DMS114 treated with DMSO at 0.1 percent for 48 hours (cell line): ENCODE data around the gene SREK1.

Experiments
- DNase-seq: peaks from one replicate; lab custom pipeline; 2025; ENCODE audit not compliant: unreplicated experiment; lab: John Stamatoyannopoulos, UW

The SREK1 gene

GRCh38 chr5:66164044-66164790, 20.1 kb downstream of the SREK1 start:
- no peak for DNase-seq

- DNase-seq: no peak
Observed at GRCh38 chr5:66168226-66168625, 24.1 kb downstream of the SREK1 start.

DNA sequence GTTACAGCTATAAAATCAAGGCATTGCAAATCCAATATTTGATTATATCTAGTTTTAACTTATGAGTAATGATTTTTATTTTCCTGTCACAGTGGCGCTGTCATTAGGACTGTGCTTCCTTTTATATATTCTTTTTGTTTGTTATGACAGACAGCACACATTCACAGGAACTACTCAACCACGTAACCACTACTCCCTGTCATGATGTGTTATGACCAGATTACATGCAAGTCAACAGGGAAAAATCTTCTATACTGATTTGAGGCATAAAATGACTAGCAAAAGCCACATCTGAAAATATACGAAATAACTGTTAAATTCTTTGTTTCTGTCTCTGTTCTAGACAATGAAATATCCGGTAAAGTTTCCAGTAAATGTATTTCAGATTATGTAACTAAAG, 25.4 kb downstream of the SREK1 start:
- no peak for DNase-seq

DNA sequence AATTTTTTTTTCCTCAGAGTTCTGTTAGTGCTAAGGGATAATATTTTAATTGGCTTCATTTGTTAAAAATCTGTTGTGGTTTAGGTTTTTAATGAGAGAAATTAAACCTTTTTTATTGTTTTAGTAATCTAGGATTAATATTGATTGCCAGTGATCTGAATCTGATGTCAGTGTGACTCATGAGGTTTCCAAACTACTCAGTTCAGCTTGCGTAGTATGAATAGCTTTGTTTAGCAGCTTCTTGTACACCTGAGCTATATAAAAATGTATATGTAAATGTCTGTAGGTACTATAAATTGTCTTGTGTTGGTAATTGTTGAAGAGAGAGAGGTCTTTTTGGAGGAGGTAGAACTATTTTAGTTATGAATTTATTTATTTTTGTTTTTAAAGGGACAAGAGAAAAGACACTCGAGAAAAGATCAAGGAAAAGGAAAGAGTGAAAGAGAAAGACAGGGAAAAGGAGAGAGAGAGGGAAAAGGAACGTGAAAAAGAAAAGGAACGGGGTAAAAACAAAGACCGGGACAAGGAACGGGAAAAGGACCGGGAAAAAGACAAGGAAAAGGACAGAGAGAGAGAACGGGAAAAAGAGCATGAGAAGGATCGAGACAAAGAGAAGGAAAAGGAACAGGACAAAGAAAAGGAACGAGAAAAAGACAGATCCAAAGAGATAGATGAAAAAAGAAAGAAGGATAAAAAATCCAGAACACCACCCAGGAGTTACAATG, 26.3 kb downstream of the SREK1 start:
- no peak for DNase-seq

GRCh38 chr5:66171349-66172344, 27.5 kb downstream of the SREK1 start:
- peak; percentile 45 for DNase-seq

GRCh38 chr5:66174338-66174737, 30.2 kb downstream of the SREK1 start:
- DNase-seq: peak; percentile 4

GRCh38 chr5:66178799-66179198, 34.7 kb downstream of the SREK1 start:
- no peak for DNase-seq

DNA sequence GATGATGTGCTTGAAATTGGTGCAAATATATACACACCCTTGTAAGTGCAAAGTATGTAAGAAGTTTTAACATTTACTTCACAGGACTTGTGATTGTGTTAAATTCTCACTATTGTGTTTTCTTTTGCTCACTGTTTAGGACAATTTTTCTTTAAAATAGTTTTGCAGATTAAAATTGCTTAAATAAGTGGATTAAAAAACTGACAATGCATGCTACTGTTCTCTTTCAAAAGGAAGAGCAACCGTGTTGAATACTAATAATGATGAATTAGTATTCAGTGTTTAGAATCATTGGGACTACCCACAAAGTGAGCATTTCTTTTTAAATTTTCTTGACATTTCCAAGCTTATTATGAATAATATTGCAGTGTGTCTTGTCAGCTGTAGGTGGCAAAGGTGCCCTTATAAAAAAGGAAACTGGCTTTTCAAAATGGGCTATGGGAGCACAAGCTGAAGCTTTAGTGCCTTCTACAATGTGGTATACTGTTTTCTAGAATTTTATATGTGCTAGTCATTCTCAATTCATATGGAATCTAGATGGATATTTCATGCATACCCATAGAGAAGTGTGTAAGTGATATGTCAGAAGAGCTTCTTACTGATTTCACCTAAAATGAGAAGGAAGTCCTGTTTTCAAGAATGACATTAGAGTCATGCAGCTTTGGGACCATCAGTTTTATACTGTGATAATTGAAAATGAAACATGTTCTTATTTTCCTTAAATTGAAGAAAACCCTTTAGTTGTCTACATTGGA, 35.4 kb downstream of the SREK1 start:
- DNase-seq: no peak

- DNase-seq: no peak
Observed at GRCh38 chr5:66180282-66181155, 36.4 kb downstream of the SREK1 start.

GRCh38 chr5:66186108-66186507, 42.0 kb downstream of the SREK1 start:
- DNase-seq: no peak

DNA sequence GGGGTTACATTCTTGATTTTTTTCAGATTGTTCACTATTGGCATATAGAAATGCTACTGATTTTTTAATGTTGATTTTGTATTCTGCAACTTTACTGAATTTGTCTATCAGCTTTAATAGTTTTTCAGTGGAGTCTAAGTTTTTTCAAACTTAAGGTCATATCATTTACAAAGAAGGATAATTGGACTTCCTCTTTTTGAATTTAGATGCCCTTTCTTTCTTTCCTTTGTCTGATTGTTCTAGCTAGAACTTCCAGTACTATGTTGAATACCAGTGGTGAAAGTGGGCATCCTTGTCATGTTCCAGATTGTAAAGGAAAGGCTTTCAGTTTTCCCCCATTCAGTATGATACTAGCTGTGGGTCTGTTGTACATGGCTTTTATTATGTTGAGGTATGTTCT, 49.3 kb downstream of the SREK1 start:
- DNase-seq: no peak

DNA sequence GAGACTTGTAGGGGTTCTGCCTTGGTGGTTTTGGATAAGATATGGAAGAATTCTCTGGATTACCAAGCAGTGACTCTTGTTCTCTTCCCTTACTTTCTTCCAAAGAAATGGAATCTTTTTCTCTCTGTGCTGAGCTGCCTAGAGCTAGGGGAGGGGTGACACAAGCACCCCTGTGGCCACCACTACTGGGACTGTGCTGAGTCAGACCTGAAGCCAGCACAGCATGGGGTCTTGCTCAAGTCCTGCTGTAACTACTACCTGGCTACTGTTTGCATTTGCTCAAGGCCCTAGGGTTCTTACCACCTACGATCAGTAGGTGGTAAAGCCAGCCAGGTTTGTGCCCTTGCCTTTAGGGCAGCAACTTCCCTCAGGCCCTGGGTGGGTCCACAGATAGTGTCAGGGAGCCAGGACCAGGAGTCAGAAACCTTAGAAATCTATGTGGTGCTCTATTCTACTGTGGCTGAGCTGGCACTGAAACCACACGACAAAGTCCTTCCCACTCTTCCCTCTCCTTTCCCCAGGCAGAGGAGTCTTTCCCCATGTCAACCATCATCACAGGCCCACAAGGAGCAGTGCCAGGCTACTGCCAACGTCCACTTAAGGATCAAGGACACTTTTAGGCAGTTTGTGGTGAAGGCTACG, 53.8 kb downstream of the SREK1 start:
- DNase-seq: no peak

GRCh38 chr5:66198837-66199236, 54.7 kb downstream of the SREK1 start:
- no peak for DNase-seq

DNA sequence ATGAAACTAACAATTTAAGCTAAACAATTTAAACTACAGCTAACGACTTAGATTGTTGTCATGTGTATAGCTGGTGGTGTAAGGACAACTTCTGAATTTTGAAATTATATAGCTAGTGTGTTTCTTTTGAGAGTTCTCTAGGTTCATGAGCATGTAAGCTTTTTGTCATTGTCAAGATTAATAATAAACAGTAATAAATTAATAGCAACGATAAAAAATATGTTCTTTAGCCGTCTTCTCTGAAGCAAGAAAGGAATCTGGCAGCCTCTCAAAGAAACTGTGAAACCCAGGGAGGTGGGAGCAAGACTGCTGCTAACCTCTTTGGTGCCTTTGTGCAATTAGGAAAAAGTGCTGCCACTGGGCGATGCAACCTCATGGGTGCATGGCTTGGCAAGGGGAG, 59.4 kb downstream of the SREK1 start:
- no peak for DNase-seq

- DNase-seq: no peak
Observed at GRCh38 chr5:66206465-66206864, 62.4 kb downstream of the SREK1 start.

GRCh38 chr5:66207800-66208561, 63.9 kb downstream of the SREK1 start:
- DNase-seq: no peak

DNA sequence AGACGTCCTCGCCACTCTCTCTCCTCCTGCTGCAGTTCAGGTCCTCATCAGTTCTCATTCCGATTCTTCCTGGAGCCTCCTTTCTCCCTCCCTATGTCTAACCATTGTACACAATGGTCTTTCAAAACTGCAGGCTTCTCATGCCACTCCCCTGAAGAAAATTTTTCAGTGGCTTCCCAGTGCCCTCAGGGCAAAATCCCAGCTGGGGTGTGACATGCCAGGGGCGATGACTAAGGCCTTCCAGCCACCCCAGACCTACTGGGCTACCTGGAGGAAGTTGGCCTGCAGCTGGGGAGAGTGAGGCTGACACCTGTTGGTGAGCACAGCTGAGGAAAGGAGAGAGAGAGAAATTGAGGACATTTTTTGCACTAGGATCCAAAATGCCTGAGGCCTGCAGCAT, 65.2 kb downstream of the SREK1 start:
- DNase-seq: no peak

DNA sequence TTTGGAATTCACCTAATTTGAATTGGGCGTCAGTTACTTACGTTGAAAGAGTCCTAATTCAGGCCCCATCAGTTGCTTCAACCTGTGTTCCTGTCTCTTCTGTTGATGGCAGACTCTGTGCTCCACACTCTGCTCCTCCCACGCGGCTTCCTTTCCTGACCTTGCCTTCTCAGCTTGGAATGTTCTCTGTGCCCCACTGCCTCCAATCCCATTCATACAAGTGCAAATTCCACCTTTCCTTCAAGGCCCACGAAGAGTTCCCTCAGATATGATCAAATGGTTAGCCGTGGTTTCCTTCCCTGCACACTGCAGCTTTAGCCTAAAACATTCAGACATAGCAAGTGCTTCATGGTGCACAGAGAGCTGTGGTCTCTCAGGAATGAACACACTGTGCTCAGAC, 65.7 kb downstream of the SREK1 start:
- no peak for DNase-seq

GRCh38 chr5:66213533-66213932, 69.4 kb downstream of the SREK1 start:
- no peak for DNase-seq
